GM19193 (cell line): ENCODE measurements around the gene EPS15.
A peak's percentile ranks its signal among the peaks of the same experiment; 100 is the strongest.

Source experiments
- POLR2A ChIP-seq: IDR thresholded peaks from 4 replicates; pipeline ENCODE4 v1.6.1; 2011; ENCODE audit not compliant: insufficient read depth, insufficient read length; ENCODE audit errors: extremely low read depth

The EPS15 gene

DNA sequence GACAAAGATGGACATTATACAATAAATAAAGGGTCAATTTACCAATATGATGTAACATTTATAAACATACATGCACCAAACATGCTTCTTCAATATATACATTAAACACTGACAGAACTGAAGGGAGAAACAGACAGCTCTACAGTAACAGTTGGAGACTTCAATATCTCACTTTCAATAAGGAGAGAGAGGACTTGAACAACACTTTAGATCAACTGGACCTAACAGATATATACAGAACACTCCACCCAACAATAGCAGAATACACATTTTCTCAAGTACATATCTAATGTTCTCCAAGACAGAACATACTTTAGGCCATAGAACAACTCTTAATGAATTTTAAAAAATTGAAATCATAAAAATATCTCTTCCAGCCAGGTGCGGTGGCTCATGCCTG, 138.1 kb downstream of the EPS15 start:
- TF ChIP-seq POLR2A, result no peak

DNA sequence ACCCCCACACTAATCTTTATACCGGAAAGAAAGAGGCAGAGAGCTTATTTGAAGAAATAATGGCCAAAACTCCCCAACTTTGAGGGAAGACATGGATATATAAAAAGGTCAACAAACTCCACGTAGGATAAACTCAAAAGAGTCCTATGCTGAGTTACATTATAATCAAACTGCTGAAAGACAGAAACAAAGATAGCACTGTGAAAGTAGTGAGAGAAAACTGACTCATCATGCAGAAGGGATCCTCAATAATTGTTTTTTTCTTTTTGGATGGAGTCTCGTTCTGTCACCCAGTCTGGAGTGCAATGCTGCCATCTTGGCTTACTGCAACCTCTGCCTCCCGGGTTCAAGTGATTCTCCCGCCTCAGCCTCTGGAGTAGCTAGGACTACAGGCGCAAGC, 140.2 kb downstream of the EPS15 start:
- TF ChIP-seq POLR2A, result no peak

DNA sequence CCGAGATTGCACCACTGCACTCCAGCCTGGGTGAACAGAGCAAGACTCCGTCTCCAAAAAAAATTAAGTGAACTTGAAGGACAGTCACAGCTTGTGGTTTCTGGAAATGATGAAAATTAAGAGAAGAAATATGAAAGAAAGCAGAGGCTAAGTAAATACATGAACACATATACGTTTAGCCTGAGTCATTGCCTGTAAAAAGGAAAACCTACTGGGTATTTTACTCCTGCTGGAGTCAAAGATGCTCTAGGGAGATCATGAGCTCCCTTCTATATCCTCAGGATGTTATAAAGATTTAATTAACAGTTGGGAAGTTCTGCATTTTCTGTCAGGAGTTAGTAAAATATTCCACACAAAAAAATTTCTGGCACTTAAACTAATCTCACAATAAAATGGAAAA, 145.2 kb downstream of the EPS15 start:
- no peak for TF ChIP-seq POLR2A

GRCh38 chr1:51372561-51372960, 146.5 kb downstream of the EPS15 start:
- no peak for TF ChIP-seq POLR2A

DNA sequence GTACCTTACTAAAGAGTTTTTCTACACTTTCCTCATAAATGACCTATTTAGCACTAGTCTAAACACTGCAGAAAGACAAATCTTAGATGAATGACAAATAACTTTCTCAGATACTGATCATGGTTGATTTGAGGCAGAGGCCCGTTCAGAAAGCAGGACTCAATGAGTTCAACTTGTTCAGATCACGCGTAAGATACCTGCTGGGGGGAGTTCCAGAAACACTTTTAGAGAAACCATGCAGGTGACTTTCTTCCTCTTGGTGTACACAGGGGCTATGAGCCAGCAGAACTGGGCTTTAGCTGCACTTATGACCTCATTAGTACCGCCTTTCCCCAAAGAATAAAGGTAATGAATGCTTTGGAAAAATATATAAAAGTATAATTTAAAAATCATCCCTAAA, 149.9 kb downstream of the EPS15 start:
- TF ChIP-seq POLR2A, result no peak

- TF ChIP-seq POLR2A, result no peak
Observed at GRCh38 chr1:51365774-51366173, 153.3 kb downstream of the EPS15 start.

DNA sequence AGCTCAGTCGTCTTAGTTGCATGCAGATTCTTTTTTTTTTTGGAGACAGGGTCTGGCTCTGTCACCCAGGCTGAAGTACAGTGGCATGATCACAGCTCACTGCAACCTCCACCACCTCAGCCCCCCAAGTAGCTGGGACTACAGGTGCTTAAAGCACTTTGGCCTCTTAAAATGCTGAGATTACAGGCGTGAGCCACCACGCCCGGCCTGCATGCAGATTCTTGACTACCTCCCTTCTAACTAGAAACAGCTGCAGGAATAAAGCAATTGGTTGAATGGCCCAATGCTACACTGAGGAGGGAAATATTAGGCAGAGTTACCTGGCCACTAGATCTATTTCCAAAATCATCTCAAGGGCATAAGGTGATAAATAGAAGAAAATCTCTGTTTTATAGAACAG, 159.2 kb downstream of the EPS15 start:
- no peak for TF ChIP-seq POLR2A

GRCh38 chr1:51355382-51355781, 163.7 kb downstream of the EPS15 start:
- TF ChIP-seq POLR2A, result no peak

DNA sequence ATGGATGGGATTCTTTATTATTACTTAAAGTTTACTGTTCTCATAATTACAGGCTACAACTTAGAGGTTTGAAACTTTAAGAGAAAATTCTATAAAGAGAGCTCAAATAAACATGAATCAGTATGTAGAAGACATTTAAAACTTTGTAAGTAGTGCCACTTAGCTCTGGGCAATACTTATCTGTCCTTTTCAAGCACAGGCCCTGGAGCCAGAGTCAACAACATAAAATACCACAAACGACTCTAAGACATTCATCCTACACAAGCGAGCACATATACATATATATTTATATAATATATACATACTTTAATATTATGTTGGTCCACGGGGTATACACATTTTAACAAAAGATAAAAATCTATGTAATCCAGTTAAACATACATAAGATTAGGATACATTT, 164.7 kb downstream of the EPS15 start:
- TF ChIP-seq POLR2A, result no peak

- TF ChIP-seq POLR2A, result no peak
Observed at GRCh38 chr1:51351907-51352306, 167.2 kb downstream of the EPS15 start.

- no peak for TF ChIP-seq POLR2A
Observed at GRCh38 chr1:51349862-51350261, 169.2 kb downstream of the EPS15 start.

DNA sequence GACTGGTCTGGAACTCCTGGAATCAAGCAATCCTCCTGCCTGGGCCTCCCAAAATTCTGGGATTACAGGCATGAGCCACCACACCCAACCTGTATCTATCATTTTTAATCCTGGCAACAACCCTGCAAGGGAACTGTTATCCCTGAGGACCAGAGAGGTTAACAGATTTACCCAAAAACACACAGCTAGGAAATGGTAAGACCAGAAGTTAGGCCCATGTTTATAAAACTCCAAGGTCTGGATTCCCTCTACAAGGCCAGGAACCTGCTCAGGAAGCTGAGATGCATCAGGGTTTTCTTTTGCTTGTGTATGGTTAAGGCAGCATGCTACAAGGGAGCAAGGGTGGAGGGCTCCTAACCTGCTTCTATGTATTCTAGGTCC, 170.9 kb downstream of the EPS15 start:
- no peak for TF ChIP-seq POLR2A

- TF ChIP-seq POLR2A, result no peak
Observed at GRCh38 chr1:51347398-51348146, 171.5 kb downstream of the EPS15 start.

DNA sequence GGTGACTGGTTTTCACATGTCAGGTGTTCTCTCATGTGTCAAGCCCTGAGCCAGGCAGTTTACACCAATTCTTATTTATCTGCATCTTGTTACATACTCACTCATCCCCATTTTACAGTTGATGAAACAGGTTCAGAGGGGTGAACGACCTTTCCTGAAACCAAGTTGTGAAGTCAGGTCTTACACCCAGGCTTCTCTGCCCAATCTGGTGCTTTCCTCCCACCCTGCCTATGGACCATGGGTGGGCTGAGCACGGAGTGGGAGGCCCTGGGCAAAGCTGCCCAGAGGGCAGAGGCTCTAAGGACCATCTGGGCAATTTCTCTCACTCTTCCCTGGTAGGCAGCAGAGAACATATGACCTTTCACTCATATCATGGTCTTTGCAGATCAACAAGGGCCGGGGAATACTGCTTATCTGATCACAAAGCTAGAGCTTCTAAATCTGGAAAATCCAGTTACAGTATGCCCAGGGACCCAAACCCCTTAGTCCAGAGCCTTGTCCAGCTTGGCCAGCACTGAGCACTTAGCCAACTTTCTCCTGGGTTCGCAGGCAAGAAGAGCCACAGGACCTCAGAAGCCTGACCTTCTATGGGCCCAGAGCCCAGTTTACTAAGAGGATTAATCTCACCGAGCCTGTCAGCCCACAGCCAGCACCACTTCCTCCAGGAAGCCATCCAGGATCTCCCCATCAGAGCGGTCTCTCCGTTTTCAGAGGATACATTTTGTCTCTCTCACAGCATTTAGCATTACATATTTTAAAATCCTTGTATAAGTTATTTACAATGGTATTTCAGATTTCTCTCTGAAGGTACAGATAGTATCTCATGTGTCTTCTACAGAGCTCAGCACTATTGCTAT, 172.8 kb downstream of the EPS15 start:
- TF ChIP-seq POLR2A, result peak; percentile 2

- no peak for TF ChIP-seq POLR2A
Observed at GRCh38 chr1:51345300-51345687, 173.8 kb downstream of the EPS15 start.
